Measurements from ENCODE around the gene SLBP.

DNA sequence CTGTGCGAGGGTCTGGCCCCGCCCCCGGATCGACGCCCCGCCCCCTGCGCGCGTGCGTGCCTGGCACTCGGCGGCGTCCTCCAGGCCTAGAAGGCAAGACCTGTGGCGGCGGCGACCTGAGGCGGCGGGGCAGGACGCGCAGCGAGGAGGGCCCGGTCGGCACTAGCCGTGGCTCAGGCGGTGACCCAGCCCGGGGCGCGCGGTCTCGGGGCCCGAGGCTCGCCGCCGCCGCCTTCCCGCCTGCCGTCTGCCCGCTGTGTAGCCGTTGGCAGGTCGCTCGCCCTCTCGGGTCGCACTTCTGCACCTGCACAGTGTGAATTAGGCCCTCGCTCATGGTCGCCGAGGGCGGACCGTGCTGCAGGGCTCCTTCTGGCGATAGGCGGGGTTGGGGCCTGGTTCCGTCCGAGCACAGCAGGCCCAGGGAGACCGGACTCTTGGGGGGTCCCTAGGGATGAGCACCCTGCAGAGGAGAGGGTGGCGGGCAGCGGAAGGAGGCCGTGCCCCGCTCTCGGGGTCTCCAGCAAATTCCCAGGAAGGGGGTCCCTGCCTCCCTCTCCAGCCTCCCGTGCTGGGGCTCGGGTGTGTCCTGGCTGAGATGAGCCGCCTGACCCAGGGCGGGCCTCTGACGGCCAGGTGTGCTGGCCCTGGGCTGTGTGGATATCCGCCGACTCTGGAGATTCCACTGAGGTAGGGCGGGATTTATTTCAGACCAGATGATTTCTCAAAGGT lies 27.4 kb downstream of the SLBP start:
- no peak for TF ChIP-seq JUNB (IDR thresholded peaks at IDR 0.05)
- TF ChIP-seq, protein P1, sequence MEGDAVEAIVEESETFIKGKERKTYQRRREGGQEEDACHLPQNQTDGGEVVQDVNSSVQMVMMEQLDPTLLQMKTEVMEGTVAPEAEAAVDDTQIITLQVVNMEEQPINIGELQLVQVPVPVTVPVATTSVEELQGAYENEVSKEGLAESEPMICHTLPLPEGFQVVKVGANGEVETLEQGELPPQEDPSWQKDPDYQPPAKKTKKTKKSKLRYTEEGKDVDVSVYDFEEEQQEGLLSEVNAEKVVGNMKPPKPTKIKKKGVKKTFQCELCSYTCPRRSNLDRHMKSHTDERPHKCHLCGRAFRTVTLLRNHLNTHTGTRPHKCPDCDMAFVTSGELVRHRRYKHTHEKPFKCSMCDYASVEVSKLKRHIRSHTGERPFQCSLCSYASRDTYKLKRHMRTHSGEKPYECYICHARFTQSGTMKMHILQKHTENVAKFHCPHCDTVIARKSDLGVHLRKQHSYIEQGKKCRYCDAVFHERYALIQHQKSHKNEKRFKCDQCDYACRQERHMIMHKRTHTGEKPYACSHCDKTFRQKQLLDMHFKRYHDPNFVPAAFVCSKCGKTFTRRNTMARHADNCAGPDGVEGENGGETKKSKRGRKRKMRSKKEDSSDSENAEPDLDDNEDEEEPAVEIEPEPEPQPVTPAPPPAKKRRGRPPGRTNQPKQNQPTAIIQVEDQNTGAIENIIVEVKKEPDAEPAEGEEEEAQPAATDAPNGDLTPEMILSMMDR (IDR thresholded peaks at IDR 0.05 in 2 of 3, conservative IDR thresholded peaks at IDR 0.05 in 1 of 3; ENCODE audit: control insufficient read depth in 2 of 3, extremely low read depth in 1 of 3, insufficient read depth in 1 of 3, low read depth in 3 of 3, low read length in 3 of 3) = no peak

Data from GM12878 (cell line).